GM23338 (cell line): ENCODE results near the gene RRP8. TPM values are rescaled to one million over a fixed set of nuclear protein-coding genes. Genes with fewer than 3 reads are reported as not detected.

Source experiments
- ATAC-seq: fragments of 200-7000 bp; cut with Tn5 transposase; 3 replicates; pipeline ENCODE4 v1.9.1; 2020
- DNase-seq: peaks from one replicate; pipeline ENCODE4 v3.0.0-alpha.2; 2015; ENCODE audit warnings: low spot score
- H2AFZ ChIP-seq: fragments of 200-600 bp; sonication (generic); 2 replicates; pipeline ENCODE4 v1.8.0; 2016; ENCODE audit warnings: antibody characterized with exemption, mild to moderate bottlenecking, moderate library complexity
- H3F3A ChIP-seq: fragments of 200-600 bp; sonication (generic); replicated peaks from 2 replicates; pipeline ENCODE4 v1.8.0; 2017; ENCODE audit warnings: antibody characterized with exemption, mixed run types, low read depth
- H3K27ac ChIP-seq: fragments of 200-600 bp; sonication (generic); 2 replicates; pipeline ENCODE4 v1.6.1; 2016; ENCODE audit warnings: low read depth
- H3K27me3 ChIP-seq: fragments of 200-600 bp; sonication (generic); 2 replicates; pipeline ENCODE4 v1.8.0; 2016; ENCODE audit warnings: mild to moderate bottlenecking, mixed run types, moderate library complexity; ENCODE audit not compliant: insufficient read depth
- H3K36me3 ChIP-seq: fragments of 200-600 bp; sonication (generic); 2 replicates; pipeline ENCODE4 v1.8.0; 2016; ENCODE audit warnings: mild to moderate bottlenecking; ENCODE audit not compliant: insufficient read depth
- H3K4me1 ChIP-seq: fragments of 200-600 bp; sonication (generic); 2 replicates; pipeline ENCODE4 v1.8.0; 2016; ENCODE audit warnings: mild to moderate bottlenecking, moderate library complexity; ENCODE audit not compliant: insufficient read depth
- H3K4me2 ChIP-seq: fragments of 200-600 bp; sonication (generic); 2 replicates; pipeline ENCODE4 v1.7.1; 2017; ENCODE audit warnings: mixed run types
- H3K4me3 ChIP-seq: fragments of 200-600 bp; sonication (generic); 2 replicates; pipeline ENCODE4 v1.6.1; 2016; ENCODE audit warnings: mixed run types
- H3K79me2 ChIP-seq: fragments of 200-600 bp; sonication (generic); replicated peaks from 2 replicates; pipeline ENCODE4 v1.8.0; 2017; ENCODE audit warnings: mild to moderate bottlenecking; ENCODE audit not compliant: insufficient read depth
- H3K9me2 ChIP-seq: fragments of 200-600 bp; sonication (generic); 2 replicates; pipeline ENCODE4 v1.8.0; 2017; ENCODE audit not compliant: insufficient read depth
- H4K20me1 ChIP-seq: fragments of 200-600 bp; sonication (generic); replicated peaks from 2 replicates; pipeline ENCODE4 v1.8.0; 2017; ENCODE audit warnings: mild to moderate bottlenecking; ENCODE audit not compliant: insufficient read depth
- H3K27ac Mint-ChIP-seq: 2 replicates; pipeline ENCODE4 v1.8.0; 2020; ENCODE audit warnings: inconsistent platforms, mild to moderate bottlenecking, moderate library complexity, mixed read lengths
- H3K27me3 Mint-ChIP-seq: 3 replicates; pipeline ENCODE4 v1.8.0; 2022; ENCODE audit warnings: low read depth, mild to moderate bottlenecking, moderate library complexity, mixed read lengths, inconsistent platforms; ENCODE audit not compliant: insufficient read depth, poor library complexity
- H3K36me3 Mint-ChIP-seq: 3 replicates; pipeline ENCODE4 v1.8.0; 2021; ENCODE audit warnings: low read depth, mild to moderate bottlenecking, inconsistent platforms, moderate library complexity, mixed read lengths
- H3K4me1 Mint-ChIP-seq: 3 replicates; pipeline ENCODE4 v1.8.0; 2020; ENCODE audit warnings: mild to moderate bottlenecking, inconsistent platforms, mixed read lengths
- H3K4me3 Mint-ChIP-seq: 3 replicates; pipeline ENCODE4 v1.8.0; 2021; ENCODE audit warnings: moderate library complexity, mild to moderate bottlenecking, inconsistent platforms, mixed read lengths
- H3K9me3 Mint-ChIP-seq: 3 replicates; pipeline ENCODE4 v1.8.0; 2020; ENCODE audit warnings: moderate library complexity, mild to moderate bottlenecking, inconsistent platforms, mixed read lengths
- CREB1 ChIP-seq: fragments of 250-450 bp; sonication (Bioruptor Pico); IDR thresholded peaks from 2 replicates; pipeline ENCODE4 v1.5.0; 2020; ENCODE audit warnings: low read depth, mild to moderate bottlenecking, moderate library complexity
- ETS1 ChIP-seq: IDR thresholded peaks from 2 replicates; pipeline ENCODE4 v1.6.1; 2016; ENCODE audit warnings: antibody characterized with exemption
- EZH2 ChIP-seq: fragments of 200-600 bp; sonication (generic); IDR thresholded peaks from one replicate; pipeline ENCODE4 v1.8.0; 2017; ENCODE audit warnings: antibody characterized with exemption, mild to moderate bottlenecking, low read depth; ENCODE audit not compliant: unreplicated experiment
- EZH2phosphoT487 ChIP-seq: fragments of 200-600 bp; sonication (generic); IDR thresholded peaks from one replicate; pipeline ENCODE4 v1.8.1; 2018; ENCODE audit warnings: antibody characterized with exemption; ENCODE audit not compliant: unreplicated experiment
- JUNB ChIP-seq: IDR thresholded peaks from one replicate; pipeline ENCODE4 v1.6.1; 2016; ENCODE audit warnings: antibody characterized with exemption; ENCODE audit not compliant: unreplicated experiment
- NANOG ChIP-seq: IDR thresholded peaks from 2 replicates; pipeline ENCODE4 v1.6.1; 2016; ENCODE audit warnings: antibody characterized with exemption, borderline replicate concordance
- POLR2AphosphoS5 ChIP-seq: IDR thresholded peaks from 2 replicates; pipeline ENCODE4 v1.6.1; 2016; ENCODE audit warnings: antibody characterized with exemption, low read depth
- STAT1 ChIP-seq: IDR thresholded peaks from one replicate; pipeline ENCODE4 v1.6.1; 2016; ENCODE audit warnings: antibody characterized with exemption; ENCODE audit not compliant: unreplicated experiment
- ZNF114 ChIP-seq: fragments of 250-450 bp; sonication (Bioruptor Pico); IDR thresholded peaks from 2 replicates; pipeline ENCODE4 v1.5.0; 2020; ENCODE audit warnings: mild to moderate bottlenecking, moderate library complexity
- ZNF331 ChIP-seq: fragments of 250-450 bp; sonication (Bioruptor Pico); IDR thresholded peaks from 2 replicates; pipeline ENCODE4 v1.5.0; 2020; ENCODE audit warnings: low read depth, mild to moderate bottlenecking, moderate library complexity
- ZNF462 ChIP-seq: fragments of 250-450 bp; sonication (Bioruptor Pico); IDR thresholded peaks from 2 replicates; pipeline ENCODE4 v1.5.0; 2020; ENCODE audit warnings: mild to moderate bottlenecking, moderate library complexity
- polyA plus RNA-seq: library from polyadenylated mRNA; unstranded; fragments of >200 nt; fragmentation: Nextera tagmentation; extraction: Ambion mirVana; gene quantifications from 2 replicates; pipeline ENCODE4 v1.2.1, GENCODE V29; 2016
- total RNA-seq: library from RNA; depleted of rRNA; stranded (reverse); fragments of >200 nt; shearing (Covaris generic); gene quantifications from 2 replicates; pipeline ENCODE4 v1.2.3, GENCODE V29; 2014
- TF ChIP-seq, protein P1 (sequence below): IDR thresholded peaks from one replicate; pipeline ENCODE4 v1.6.1; 2018; ENCODE audit warnings: antibody characterized with exemption; ENCODE audit not compliant: unreplicated experiment
- TF ChIP-seq, protein P2 (sequence below), 2 experiments: fragments of 200-600 bp in 1 of 2; sonication (generic) in 1 of 2; conservative IDR thresholded peaks; 2 replicates each; pipeline versions ENCODE4 v1.5.1 to v1.6.1; 2016 to 2017; ENCODE audit warnings: antibody characterized with exemption in 2 of 2, low read depth in 2 of 2, mild to moderate bottlenecking in 2 of 2, moderate library complexity in 1 of 2

RRP8 gene
- total and polyA plus RNA-seq, 2 experiments from 2014 or later: 7.4 to 13.7 TPM

DNA sequence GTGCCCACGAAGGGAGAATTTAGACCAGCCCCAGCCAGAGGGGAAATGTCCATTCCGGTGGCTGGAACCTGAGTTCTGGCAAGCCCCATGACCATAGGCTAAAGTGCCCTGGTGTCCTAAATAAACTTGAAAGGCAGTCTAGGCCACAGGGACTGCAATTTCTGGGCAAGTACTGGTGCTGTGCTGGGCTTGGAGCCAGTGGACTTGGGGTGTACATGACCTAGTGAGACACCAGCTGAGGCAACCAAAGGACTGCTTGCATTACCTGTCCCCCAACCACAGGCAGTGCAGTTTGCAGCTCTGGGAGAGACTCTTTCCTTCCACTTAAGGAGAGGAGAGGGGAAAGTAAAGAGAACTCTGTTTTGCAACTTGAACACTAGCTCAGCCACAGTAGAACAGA, 23.7 kb downstream of the RRP8 start:
- H3K4me1 Mint-ChIP-seq: peaks cover 5% of the 10 kb centered on the region
- H3K4me3 Mint-ChIP-seq: no peak overlapping the region
- H3K27me3 ChIP-seq: no peaks in the 10 kb centered on the region
- peaks cover 10% of the 10 kb centered on the region; the same call in 2 of the 3 replicates for H3K36me3 Mint-ChIP-seq
- DNase-seq (no peak), ATAC-seq (no peak)
- H3K4me3 ChIP-seq: no peak overlapping the region
- peaks cover 12% of the 10 kb centered on the region; the same call in 2 of the 3 replicates for H3K9me3 Mint-ChIP-seq
- no peaks in the 10 kb centered on the region for H3K36me3 ChIP-seq
- TF ChIP-seq, protein P1, sequence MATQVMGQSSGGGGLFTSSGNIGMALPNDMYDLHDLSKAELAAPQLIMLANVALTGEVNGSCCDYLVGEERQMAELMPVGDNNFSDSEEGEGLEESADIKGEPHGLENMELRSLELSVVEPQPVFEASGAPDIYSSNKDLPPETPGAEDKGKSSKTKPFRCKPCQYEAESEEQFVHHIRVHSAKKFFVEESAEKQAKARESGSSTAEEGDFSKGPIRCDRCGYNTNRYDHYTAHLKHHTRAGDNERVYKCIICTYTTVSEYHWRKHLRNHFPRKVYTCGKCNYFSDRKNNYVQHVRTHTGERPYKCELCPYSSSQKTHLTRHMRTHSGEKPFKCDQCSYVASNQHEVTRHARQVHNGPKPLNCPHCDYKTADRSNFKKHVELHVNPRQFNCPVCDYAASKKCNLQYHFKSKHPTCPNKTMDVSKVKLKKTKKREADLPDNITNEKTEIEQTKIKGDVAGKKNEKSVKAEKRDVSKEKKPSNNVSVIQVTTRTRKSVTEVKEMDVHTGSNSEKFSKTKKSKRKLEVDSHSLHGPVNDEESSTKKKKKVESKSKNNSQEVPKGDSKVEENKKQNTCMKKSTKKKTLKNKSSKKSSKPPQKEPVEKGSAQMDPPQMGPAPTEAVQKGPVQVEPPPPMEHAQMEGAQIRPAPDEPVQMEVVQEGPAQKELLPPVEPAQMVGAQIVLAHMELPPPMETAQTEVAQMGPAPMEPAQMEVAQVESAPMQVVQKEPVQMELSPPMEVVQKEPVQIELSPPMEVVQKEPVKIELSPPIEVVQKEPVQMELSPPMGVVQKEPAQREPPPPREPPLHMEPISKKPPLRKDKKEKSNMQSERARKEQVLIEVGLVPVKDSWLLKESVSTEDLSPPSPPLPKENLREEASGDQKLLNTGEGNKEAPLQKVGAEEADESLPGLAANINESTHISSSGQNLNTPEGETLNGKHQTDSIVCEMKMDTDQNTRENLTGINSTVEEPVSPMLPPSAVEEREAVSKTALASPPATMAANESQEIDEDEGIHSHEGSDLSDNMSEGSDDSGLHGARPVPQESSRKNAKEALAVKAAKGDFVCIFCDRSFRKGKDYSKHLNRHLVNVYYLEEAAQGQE: no peak
- no peak for TF ChIP-seq JUNB
- TF ChIP-seq ETS1: no peak
- no peak for TF ChIP-seq EZH2phosphoT487
- no peak for TF ChIP-seq POLR2AphosphoS5
- TF ChIP-seq CREB1 (CRISPR knock-in tag): no peak
- TF ChIP-seq, protein P2, sequence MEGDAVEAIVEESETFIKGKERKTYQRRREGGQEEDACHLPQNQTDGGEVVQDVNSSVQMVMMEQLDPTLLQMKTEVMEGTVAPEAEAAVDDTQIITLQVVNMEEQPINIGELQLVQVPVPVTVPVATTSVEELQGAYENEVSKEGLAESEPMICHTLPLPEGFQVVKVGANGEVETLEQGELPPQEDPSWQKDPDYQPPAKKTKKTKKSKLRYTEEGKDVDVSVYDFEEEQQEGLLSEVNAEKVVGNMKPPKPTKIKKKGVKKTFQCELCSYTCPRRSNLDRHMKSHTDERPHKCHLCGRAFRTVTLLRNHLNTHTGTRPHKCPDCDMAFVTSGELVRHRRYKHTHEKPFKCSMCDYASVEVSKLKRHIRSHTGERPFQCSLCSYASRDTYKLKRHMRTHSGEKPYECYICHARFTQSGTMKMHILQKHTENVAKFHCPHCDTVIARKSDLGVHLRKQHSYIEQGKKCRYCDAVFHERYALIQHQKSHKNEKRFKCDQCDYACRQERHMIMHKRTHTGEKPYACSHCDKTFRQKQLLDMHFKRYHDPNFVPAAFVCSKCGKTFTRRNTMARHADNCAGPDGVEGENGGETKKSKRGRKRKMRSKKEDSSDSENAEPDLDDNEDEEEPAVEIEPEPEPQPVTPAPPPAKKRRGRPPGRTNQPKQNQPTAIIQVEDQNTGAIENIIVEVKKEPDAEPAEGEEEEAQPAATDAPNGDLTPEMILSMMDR (conservative IDR thresholded peaks at IDR 0.05; ENCODE audit: low read depth in 2 of 2): no peak
- no peak for TF ChIP-seq ZNF462 (CRISPR knock-in tag)
- TF ChIP-seq STAT1: no peak
- no peak for TF ChIP-seq ZNF331 (CRISPR knock-in tag)
- TF ChIP-seq EZH2: no peak
- TF ChIP-seq NANOG: no peak
- no peak for TF ChIP-seq ZNF114 (CRISPR knock-in tag)
- H3K27ac ChIP-seq: no peak overlapping the region
- no peaks in the 10 kb centered on the region; the same call in 1 of the 2 replicates for H4K20me1 ChIP-seq
- no peaks in the 10 kb centered on the region for H3K79me2 ChIP-seq
- H3K27ac Mint-ChIP-seq: no peak overlapping the region
- H3K27me3 Mint-ChIP-seq: peaks cover 2% of the 10 kb centered on the region
- no peaks in the 10 kb centered on the region for H3F3A ChIP-seq
- no peak overlapping the region for H3K4me2 ChIP-seq
- H3K9me2 ChIP-seq: no peaks in the 10 kb centered on the region
- H3K4me1 ChIP-seq: no peaks in the 10 kb centered on the region
- no peak overlapping the region for H2AFZ ChIP-seq
